Activated naive CD8-positive, alpha-beta T cell treated with anti-CD3 and anti-CD28 coated beads, Interleukin-2, amount 50 U/mL, for 24 hours (primary cell): ENCODE results near the gene CILP.

ENCODE experiments used
- ATAC-seq: fragments of 150-1000 bp; cut with Tn5 transposase; one replicate; pipeline ENCODE4 v1.10.0; 2021
- DNase-seq: peaks from one replicate; pipeline ENCODE4 v3.0.0; 2021
- H3K27ac Mint-ChIP-seq: one replicate; pipeline ENCODE4 v1.8.0; 2021; ENCODE audit warnings: mild to moderate bottlenecking, mixed read lengths
- H3K27me3 Mint-ChIP-seq: one replicate; pipeline ENCODE4 v1.8.0; 2021; ENCODE audit warnings: mixed read lengths
- H3K36me3 Mint-ChIP-seq: one replicate; pipeline ENCODE4 v1.8.0; 2021; ENCODE audit warnings: low read depth, mixed read lengths
- H3K4me1 Mint-ChIP-seq: one replicate; pipeline ENCODE4 v1.8.0; 2021; ENCODE audit warnings: mixed read lengths
- H3K4me3 Mint-ChIP-seq: one replicate; pipeline ENCODE4 v1.8.0; 2021; ENCODE audit warnings: mild to moderate bottlenecking, moderate library complexity, mixed read lengths
- H3K9me3 Mint-ChIP-seq: one replicate; pipeline ENCODE4 v1.8.0; 2021; ENCODE audit warnings: mixed read lengths

CILP gene, protein sequence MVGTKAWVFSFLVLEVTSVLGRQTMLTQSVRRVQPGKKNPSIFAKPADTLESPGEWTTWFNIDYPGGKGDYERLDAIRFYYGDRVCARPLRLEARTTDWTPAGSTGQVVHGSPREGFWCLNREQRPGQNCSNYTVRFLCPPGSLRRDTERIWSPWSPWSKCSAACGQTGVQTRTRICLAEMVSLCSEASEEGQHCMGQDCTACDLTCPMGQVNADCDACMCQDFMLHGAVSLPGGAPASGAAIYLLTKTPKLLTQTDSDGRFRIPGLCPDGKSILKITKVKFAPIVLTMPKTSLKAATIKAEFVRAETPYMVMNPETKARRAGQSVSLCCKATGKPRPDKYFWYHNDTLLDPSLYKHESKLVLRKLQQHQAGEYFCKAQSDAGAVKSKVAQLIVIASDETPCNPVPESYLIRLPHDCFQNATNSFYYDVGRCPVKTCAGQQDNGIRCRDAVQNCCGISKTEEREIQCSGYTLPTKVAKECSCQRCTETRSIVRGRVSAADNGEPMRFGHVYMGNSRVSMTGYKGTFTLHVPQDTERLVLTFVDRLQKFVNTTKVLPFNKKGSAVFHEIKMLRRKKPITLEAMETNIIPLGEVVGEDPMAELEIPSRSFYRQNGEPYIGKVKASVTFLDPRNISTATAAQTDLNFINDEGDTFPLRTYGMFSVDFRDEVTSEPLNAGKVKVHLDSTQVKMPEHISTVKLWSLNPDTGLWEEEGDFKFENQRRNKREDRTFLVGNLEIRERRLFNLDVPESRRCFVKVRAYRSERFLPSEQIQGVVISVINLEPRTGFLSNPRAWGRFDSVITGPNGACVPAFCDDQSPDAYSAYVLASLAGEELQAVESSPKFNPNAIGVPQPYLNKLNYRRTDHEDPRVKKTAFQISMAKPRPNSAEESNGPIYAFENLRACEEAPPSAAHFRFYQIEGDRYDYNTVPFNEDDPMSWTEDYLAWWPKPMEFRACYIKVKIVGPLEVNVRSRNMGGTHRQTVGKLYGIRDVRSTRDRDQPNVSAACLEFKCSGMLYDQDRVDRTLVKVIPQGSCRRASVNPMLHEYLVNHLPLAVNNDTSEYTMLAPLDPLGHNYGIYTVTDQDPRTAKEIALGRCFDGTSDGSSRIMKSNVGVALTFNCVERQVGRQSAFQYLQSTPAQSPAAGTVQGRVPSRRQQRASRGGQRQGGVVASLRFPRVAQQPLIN

DNA sequence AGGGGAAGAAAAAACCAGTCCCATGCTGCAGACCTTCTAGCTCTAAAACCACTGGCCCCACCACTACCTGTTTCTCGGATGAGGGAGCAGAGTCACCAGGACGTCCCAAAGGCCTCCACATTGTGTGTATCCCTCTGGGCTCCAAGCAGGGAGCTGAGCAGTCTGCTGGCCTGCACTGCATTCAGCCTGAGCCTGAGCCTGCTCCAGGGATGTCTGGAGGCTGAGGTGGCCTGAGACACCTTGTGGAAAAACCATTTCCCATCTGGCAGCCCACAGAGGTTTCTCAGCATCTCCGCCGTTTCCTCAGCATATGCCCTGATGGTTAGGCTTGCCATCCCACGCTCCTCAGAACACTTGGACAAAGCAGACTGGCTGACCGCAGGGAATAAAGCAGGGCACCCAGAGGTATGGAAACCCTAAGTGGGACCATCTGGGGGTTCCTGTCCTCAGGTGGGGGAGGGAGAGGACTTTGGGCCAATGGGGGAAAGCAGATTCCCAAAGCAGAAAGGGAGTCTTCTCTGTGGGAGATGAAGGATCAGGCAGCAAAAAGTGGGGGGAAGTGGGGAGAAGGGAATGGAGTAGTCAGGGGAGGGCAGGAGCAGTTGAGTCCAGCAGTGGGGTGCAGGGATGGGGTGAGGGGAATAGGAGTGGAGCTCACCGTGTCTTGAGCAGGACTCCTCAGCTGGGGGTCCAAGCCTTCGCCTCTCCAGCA lies at the start of gene CILP:
Gene CILP, minus strand, starts transcription at position 704 of the 712 bp plus-strand sequence. CDS start 1,718 bp downstream, outside the sequence.
- H3K27ac Mint-ChIP-seq: no peak within 1 kb of the TSS
- no peaks in the 10 kb centered on the region for H3K27me3 Mint-ChIP-seq
- no peak for ATAC-seq
- H3K9me3 Mint-ChIP-seq: no peaks in the 10 kb centered on the region
- H3K4me1 Mint-ChIP-seq: peaks cover 4% of the 10 kb centered on the region
- H3K4me3 Mint-ChIP-seq: no peak within 1 kb of the TSS
- H3K36me3 Mint-ChIP-seq: no peaks in the 10 kb centered on the region
- no peak for DNase-seq

DNA sequence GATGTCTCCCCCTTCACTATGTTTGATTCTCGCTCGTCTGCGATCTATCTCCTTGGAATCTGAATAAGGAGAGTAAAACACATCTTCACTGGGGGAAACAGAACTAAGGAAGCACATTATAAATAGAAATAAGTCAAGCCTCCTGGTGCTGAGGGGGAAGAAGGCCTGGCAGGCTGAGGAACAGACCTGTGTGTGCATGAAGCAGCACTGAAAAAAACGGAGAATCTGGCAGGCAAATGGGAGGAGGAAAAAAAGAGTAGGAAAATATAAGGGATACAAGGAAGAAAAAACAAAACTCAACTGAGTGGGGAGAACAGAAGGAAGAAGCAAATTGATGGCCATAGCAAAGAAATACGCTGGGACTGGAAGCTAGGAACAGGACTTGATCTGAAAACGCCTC lies 49.7 kb upstream of the CILP start:
- no peak overlapping the region for H3K4me3 Mint-ChIP-seq
- no peaks in the 10 kb centered on the region for H3K4me1 Mint-ChIP-seq
- H3K36me3 Mint-ChIP-seq: peaks cover 24% of the 10 kb centered on the region
- DNase-seq: no peak
- no peak overlapping the region for H3K27ac Mint-ChIP-seq
- no peaks in the 10 kb centered on the region for H3K27me3 Mint-ChIP-seq
- no peak for ATAC-seq
- no peaks in the 10 kb centered on the region for H3K9me3 Mint-ChIP-seq

DNA sequence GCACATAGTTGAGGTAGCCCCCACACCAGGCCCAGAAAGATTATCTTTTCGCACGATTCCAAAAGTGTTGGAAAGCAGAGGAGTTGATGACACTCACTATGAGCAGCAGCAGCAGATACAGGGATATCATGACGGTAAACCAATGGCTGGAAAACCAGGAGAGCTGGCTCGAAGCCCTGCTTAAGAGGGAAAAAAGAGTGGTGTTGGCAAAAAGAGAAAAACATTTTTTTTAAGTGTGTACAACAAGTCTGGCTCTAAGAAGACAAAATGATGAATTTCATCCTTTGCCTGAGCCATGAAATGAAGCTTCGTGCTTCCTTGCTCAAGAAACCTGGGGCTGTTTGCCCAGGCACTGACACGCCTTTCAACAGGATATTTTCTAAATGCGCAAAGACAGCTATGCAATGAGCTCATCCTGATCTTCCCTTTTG lies 48.1 kb upstream of the CILP start:
- no peak overlapping the region for H3K4me3 Mint-ChIP-seq
- H3K36me3 Mint-ChIP-seq: peaks cover 26% of the 10 kb centered on the region
- H3K27me3 Mint-ChIP-seq: no peaks in the 10 kb centered on the region
- H3K9me3 Mint-ChIP-seq: no peaks in the 10 kb centered on the region
- no peak overlapping the region for H3K27ac Mint-ChIP-seq
- DNase-seq (no peak), ATAC-seq (no peak)
- H3K4me1 Mint-ChIP-seq: no peaks in the 10 kb centered on the region

DNA sequence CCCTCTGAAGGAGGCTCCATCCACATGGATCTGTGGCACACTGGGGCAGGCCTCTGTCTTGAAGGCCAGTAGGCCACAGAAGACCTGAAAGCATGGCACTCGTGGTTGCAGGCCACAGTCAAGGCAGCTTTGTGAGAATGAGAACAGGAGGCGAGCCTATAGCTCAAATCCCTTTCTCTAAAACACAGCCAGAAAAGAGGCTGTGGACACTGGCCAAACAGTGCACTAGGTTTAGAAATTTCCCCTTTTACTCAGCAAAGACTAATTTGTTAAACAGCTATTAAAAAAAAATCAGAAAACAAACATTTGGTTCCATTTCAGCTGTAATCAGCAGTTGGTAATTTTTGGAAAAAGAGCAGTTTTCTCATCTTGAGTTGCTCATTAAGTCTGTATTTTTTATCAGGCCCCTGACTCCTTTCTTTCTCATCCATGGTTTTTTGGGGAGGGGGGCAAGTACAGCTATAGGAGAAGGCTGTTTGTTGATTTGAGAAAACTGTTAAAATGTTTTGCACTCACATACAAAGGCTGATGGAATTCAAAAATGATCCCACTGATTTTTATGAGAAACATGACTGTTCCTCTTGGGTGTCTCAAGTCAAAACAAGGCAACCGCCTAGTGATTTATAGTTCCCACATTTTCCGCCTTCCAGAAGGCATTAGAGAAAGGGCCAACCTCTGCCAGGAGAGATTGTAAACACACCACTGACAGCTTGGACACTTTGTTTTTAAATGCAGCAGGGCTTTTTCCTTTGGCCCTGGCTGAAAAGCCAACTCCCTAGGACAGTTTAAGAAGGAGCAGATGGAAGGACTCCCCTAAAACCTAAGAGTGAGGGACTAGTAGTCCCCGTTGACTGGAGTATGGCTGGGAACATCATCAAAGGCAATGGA lies 47.3 kb upstream of the CILP start:
- DNase-seq (no peak), ATAC-seq (no peak)
- Mint-ChIP-seq H3K4me1 (no peaks in the 10 kb centered on the region), H3K36me3 (peaks cover 26% of the 10 kb centered on the region), H3K4me3 (no peak overlapping the region), H3K27ac (no peak overlapping the region), H3K27me3 (no peaks in the 10 kb centered on the region), H3K9me3 (no peaks in the 10 kb centered on the region)

DNA sequence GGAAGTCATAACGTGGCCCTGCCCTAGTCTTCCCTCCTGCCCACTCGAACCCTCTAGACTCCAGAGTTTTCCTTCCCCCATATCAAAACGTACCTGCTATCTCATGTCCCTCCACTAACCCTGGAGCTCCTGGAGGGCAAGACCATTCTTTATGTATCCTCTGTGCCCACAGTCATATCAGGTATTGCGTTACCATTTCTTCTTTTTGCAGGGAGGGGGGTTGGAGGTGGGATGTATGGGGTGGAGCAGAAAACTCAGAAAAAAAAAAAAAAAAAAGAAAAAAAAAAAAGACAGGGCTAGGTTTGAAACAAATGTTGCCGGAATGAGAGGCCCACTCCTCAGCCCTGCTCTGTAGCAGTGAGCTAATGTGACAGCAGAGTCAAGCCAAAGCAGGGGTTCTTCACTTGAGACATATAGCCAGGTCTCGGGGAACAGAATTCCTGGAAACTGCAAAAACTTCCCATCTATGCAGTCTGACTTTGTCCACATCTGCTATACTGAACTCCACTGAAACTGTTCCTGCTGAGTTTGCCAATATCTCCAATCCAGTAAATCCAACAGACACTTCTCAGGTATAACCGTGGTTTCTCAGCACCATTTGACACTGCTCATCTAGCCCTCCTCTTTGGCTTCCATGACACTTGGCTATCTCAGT lies 44.3 kb upstream of the CILP start:
- DNase-seq (no peak), ATAC-seq (no peak)
- Mint-ChIP-seq H3K4me1 (peaks cover 4% of the 10 kb centered on the region), H3K27me3 (no peaks in the 10 kb centered on the region), H3K9me3 (no peaks in the 10 kb centered on the region), H3K36me3 (peaks cover 18% of the 10 kb centered on the region), H3K4me3 (no peak overlapping the region), H3K27ac (no peak overlapping the region)

DNA sequence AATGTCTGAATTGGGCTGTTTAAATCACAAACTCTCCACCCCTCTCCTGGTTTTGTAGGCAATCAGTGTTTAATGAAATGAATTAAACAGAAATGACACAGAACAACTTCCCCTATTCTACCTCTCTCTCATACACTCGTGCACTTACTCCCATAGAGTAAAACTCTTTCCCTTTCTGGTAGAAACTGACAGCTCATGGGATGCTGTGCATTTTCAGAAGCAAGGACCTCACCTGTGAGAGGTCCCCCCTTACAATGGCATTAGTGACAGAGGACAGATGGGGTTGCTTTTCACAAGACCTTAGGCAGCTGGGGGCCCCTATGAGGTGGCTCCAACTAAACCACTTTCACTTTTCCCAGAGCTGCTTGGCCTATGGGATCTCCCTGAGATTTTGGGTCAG lies 43.5 kb upstream of the CILP start:
- Mint-ChIP-seq H3K4me3 (no peak overlapping the region), H3K36me3 (peaks cover 17% of the 10 kb centered on the region), H3K9me3 (no peaks in the 10 kb centered on the region), H3K27me3 (no peaks in the 10 kb centered on the region), H3K27ac (no peak overlapping the region), H3K4me1 (peaks cover 12% of the 10 kb centered on the region)
- ATAC-seq (no peak), DNase-seq (no peak)

DNA sequence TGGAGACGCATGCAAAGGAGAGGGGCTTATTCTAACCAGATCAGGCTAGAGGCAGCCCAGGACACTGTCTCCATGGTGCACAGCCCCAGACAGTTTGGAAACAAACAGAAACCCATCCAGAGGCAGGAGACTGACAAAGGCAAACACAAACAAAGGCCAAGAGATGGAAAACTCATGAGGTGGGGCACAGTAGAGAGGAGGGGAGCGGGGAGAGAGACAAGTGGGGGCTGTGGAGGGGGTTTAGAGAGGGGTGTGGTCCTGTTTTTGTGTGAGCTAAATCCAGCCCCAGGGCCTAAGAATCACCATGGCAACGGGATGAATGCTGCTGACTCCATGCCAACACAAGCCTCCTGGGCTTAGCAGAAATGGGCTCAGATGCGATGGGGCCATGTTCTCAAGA lies 43.1 kb upstream of the CILP start:
- ATAC-seq: no peak
- Mint-ChIP-seq H3K27me3 (no peaks in the 10 kb centered on the region), H3K27ac (no peak overlapping the region), H3K9me3 (no peaks in the 10 kb centered on the region), H3K36me3 (peaks cover 17% of the 10 kb centered on the region), H3K4me3 (no peak overlapping the region), H3K4me1 (peaks cover 16% of the 10 kb centered on the region)
- DNase-seq: no peak

DNA sequence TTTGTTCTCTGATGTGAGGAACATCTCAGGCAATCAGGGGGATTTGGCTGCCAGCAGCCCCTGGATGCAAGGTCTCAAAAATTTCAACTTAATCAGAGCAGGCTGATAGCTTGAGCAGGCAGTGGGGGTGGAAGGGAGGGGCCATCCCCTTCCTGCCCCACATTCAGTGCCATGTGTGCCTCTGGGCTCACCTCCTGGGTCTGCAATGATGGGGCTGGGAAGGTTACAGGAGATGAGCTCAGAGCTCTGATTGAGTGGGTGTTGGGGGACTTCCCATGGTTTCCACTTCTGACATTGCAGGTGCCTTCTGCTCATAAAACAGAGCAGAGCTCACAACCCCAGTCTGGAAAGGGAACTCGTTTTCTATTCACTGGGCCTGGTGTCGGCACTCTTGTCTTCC lies 38.4 kb upstream of the CILP start:
- Mint-ChIP-seq H3K27me3 (no peaks in the 10 kb centered on the region), H3K9me3 (no peaks in the 10 kb centered on the region), H3K36me3 (peaks cover 5% of the 10 kb centered on the region), H3K4me3 (peak overlapping the region; percentile 21), H3K4me1 (peaks cover 21% of the 10 kb centered on the region), H3K27ac (peak overlapping the region; percentile 80)
- peak; percentile 100 for ATAC-seq
- DNase-seq: peak; percentile 80

DNA sequence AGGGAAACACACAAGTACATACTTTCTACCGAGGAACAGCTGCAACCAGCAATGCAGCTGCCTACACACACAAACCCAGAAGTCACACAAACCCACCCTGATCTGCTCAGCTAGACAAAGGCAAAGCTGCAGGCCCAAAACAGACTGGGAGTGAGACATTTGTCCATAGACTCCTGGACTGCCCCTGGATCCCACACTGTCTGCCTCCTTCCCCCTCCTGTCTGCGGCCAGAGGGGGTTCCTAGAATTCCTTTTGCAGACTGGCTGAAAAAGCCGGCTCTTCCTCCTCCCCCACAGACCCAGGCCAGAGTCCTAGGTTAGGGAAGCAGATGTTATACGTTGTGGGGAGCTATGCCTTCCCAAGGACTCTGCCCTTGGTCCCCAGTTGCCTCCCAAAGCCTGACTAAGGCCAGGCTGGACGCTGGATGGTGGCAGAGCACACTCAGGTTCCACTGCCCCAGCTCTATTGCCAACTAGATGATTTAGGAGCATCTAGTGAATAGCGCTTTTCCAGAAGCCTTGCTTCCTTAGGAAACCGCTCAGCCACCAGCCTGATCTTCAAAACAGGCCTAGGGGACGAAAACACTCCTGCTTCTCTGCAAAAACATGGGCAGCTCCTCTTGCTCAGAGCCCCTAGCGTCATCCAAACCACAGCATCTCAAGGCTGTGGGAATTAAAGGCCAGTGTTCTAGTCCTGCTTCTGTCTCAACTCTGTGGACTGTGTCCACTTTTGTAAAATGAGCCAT lies 37.4 kb upstream of the CILP start:
- peak overlapping the region; percentile 80 for H3K27ac Mint-ChIP-seq
- peaks cover 21% of the 10 kb centered on the region for H3K4me1 Mint-ChIP-seq
- H3K36me3 Mint-ChIP-seq: peaks cover 5% of the 10 kb centered on the region
- DNase-seq (no peak), ATAC-seq (no peak)
- H3K9me3 Mint-ChIP-seq: no peaks in the 10 kb centered on the region
- H3K27me3 Mint-ChIP-seq: no peaks in the 10 kb centered on the region
- H3K4me3 Mint-ChIP-seq: no peak overlapping the region

DNA sequence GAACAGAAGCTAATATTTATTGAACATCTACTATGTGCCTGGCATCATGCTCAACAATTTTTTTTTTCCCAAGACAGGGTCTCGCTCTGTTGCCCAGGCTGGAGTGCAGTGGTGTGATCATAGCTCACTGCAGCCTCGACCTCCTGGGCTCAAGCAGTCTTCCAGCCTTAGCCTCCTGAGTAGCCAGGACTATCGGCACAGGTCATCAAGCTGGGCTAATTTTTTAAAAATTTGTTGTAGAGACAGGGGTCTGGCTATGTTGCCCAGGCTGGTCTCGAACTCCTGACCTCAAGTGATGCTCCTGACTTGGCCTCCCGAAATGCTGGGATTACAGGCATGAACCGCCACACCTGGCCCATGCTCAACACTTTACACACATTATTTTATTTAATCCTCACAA lies 35.7 kb upstream of the CILP start:
- H3K27me3 Mint-ChIP-seq: no peaks in the 10 kb centered on the region
- DNase-seq (no peak), ATAC-seq (no peak)
- no peak overlapping the region for H3K4me3 Mint-ChIP-seq
- peaks cover 3% of the 10 kb centered on the region for H3K36me3 Mint-ChIP-seq
- H3K27ac Mint-ChIP-seq: no peak overlapping the region
- no peaks in the 10 kb centered on the region for H3K9me3 Mint-ChIP-seq
- H3K4me1 Mint-ChIP-seq: peaks cover 21% of the 10 kb centered on the region

DNA sequence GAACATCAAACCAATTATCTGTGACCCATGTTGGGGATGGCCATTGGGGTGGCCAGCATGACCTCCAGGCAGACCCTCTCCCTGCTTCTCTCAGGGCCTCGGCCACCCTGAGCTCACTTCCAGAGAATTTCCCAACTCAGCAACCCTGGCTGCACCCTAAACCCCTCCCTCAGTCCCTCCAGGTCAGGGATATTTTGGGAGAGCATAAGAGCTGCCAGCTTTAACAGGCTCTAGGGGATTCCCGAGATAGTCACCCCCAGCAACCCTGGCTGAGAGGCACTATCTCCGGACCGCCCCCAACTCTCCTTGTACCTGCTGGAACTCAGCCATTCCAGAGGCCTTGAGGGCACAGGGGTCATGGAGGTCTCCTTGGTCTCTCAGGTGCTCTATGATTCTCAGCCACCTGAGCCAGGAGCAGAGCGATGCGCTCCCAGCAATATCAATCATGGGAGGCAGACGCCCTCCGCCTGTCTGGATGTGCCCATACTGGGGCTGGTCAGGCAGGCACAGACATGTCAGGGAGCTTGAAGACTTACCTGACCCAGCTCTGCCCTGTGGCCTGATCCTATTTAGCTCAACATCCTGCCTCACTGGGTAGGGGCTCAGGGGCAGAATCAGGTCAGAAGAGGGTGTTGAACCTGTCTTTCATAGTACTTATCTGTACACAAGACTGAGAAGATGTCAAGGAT lies 34.9 kb upstream of the CILP start:
- DNase-seq: no peak
- Mint-ChIP-seq H3K9me3 (no peaks in the 10 kb centered on the region), H3K27me3 (no peaks in the 10 kb centered on the region), H3K4me3 (no peak overlapping the region), H3K27ac (no peak overlapping the region), H3K4me1 (peaks cover 20% of the 10 kb centered on the region), H3K36me3 (peaks cover 3% of the 10 kb centered on the region)
- ATAC-seq: no peak
